ENCODE measurements around the gene MGAT5.

DNA sequence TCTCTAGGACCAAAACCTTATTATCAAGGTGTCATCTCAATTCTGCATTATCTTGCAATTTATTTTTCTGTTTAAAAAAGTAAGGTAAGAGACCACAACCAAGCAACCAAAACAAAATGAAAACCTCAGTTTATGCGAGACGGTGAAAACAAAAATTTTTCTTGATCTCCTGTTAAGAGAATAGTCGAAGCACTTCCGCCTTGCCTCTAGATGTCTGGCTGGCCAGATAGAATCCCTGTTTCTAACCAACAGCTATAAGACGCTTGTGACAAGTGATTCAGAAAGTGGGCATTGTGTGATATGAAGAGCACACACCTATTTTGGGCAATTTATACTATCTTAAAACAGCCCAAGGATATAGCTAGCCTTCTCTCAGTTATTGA, 51.2 kb downstream of the MGAT5 start:
- TF ChIP-seq, protein P1, sequence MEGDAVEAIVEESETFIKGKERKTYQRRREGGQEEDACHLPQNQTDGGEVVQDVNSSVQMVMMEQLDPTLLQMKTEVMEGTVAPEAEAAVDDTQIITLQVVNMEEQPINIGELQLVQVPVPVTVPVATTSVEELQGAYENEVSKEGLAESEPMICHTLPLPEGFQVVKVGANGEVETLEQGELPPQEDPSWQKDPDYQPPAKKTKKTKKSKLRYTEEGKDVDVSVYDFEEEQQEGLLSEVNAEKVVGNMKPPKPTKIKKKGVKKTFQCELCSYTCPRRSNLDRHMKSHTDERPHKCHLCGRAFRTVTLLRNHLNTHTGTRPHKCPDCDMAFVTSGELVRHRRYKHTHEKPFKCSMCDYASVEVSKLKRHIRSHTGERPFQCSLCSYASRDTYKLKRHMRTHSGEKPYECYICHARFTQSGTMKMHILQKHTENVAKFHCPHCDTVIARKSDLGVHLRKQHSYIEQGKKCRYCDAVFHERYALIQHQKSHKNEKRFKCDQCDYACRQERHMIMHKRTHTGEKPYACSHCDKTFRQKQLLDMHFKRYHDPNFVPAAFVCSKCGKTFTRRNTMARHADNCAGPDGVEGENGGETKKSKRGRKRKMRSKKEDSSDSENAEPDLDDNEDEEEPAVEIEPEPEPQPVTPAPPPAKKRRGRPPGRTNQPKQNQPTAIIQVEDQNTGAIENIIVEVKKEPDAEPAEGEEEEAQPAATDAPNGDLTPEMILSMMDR (IDR thresholded peaks at IDR 0.05): no peak
- TF ChIP-seq POLR2A (IDR thresholded peaks at IDR 0.05): no peak
